Astrocyte (in vitro differentiated cells and primary cell): ENCODE results near the gene CACNB4. TPM values are rescaled to one million over a fixed set of nuclear protein-coding genes. Genes with fewer than 3 reads are reported as not detected.

Experiments used
- DNase-seq: peaks from one replicate; pipeline ENCODE4 v3.0.0-alpha.2; 2010; ENCODE audit warnings: low read depth
- FAIRE-seq: peaks from 2 replicates; lab custom pipeline; 2011; peaks lifted over from hg19 to GRCh38; lab: Jason Lieb, UNC
- H2AFZ ChIP-seq: 2 replicates; pipeline ENCODE4 v1.6.0; 2012; ENCODE audit warnings: low read depth, low read length, inconsistent platforms
- H3K27ac ChIP-seq: 2 replicates; pipeline ENCODE4 v1.5.1; 2011; ENCODE audit warnings: low read depth, low read length, inconsistent platforms
- H3K27me3 ChIP-seq: 2 replicates; pipeline ENCODE4 v1.6.0; 2011; ENCODE audit warnings: low read length, inconsistent platforms; ENCODE audit not compliant: insufficient read depth
- H3K36me3 ChIP-seq: 2 replicates; pipeline ENCODE4 v1.5.1; 2011; ENCODE audit warnings: low read length, inconsistent platforms; ENCODE audit not compliant: insufficient read depth
- H3K4me1 ChIP-seq: 2 replicates; pipeline ENCODE4 v1.5.1; 2011; ENCODE audit warnings: low read length, inconsistent platforms; ENCODE audit not compliant: insufficient read depth
- H3K4me2 ChIP-seq: 2 replicates; pipeline ENCODE4 v1.6.0; 2012; ENCODE audit warnings: low read length, inconsistent platforms
- H3K4me3 ChIP-seq: 2 replicates; pipeline ENCODE4 v1.5.1; 2011; ENCODE audit warnings: low read depth, mild to moderate bottlenecking, low read length, inconsistent platforms; ENCODE audit not compliant: insufficient read depth
- H3K79me2 ChIP-seq: 2 replicates; pipeline ENCODE4 v1.6.0; 2012; ENCODE audit warnings: mild to moderate bottlenecking, low read length, inconsistent platforms; ENCODE audit not compliant: insufficient read depth
- H3K9ac ChIP-seq: 2 replicates; pipeline ENCODE4 v1.6.0; 2012; ENCODE audit warnings: mild to moderate bottlenecking, low read length, inconsistent platforms
- H3K9me3 ChIP-seq: 2 replicates; pipeline ENCODE4 v1.5.1; 2012; ENCODE audit warnings: low read depth, mild to moderate bottlenecking, low read length, inconsistent platforms; ENCODE audit not compliant: insufficient read depth
- H4K20me1 ChIP-seq: 2 replicates; pipeline ENCODE4 v1.6.0; 2012; ENCODE audit warnings: low read length, inconsistent platforms; ENCODE audit not compliant: insufficient read depth
- H3K27ac Mint-ChIP-seq: one replicate; pipeline ENCODE4 v1.8.0; 2021; ENCODE audit warnings: mild to moderate bottlenecking, mixed read lengths; ENCODE audit not compliant: unreplicated experiment
- H3K27me3 Mint-ChIP-seq: one replicate; pipeline ENCODE4 v1.8.0; 2021; ENCODE audit warnings: low read depth, mixed read lengths; ENCODE audit not compliant: unreplicated experiment
- H3K36me3 Mint-ChIP-seq: one replicate; pipeline ENCODE4 v1.8.0; 2021; ENCODE audit warnings: low read depth, mixed read lengths; ENCODE audit not compliant: unreplicated experiment
- H3K4me1 Mint-ChIP-seq: one replicate; pipeline ENCODE4 v1.8.0; 2021; ENCODE audit warnings: low read depth, mixed read lengths; ENCODE audit not compliant: unreplicated experiment
- H3K4me3 Mint-ChIP-seq: one replicate; pipeline ENCODE4 v1.8.0; 2021; ENCODE audit warnings: mild to moderate bottlenecking, moderate library complexity, mixed read lengths; ENCODE audit not compliant: unreplicated experiment
- H3K9me3 Mint-ChIP-seq: one replicate; pipeline ENCODE4 v1.8.0; 2021; ENCODE audit warnings: mild to moderate bottlenecking, mixed read lengths; ENCODE audit not compliant: unreplicated experiment
- EZH2 ChIP-seq: IDR thresholded peaks from 2 replicates; pipeline ENCODE4 v1.6.1; 2012; ENCODE audit warnings: mild to moderate bottlenecking, low read length, inconsistent platforms; ENCODE audit not compliant: insufficient read depth
- total RNA-seq: library from RNA; stranded (reverse); gene quantifications from 2 replicates; pipeline ENCODE4 v1.2.1, GENCODE V29; 2021
- TF ChIP-seq, protein P1 (sequence below): IDR thresholded peaks from 2 replicates; pipeline ENCODE4 v1.5.1; 2011; ENCODE audit warnings: low read depth, mild to moderate bottlenecking, inconsistent platforms, low read length, moderate library complexity; ENCODE audit not compliant: insufficient read depth

The CACNB4 gene
- total RNA-seq, 1 donor from 2014 or later = 1.8 TPM

DNA sequence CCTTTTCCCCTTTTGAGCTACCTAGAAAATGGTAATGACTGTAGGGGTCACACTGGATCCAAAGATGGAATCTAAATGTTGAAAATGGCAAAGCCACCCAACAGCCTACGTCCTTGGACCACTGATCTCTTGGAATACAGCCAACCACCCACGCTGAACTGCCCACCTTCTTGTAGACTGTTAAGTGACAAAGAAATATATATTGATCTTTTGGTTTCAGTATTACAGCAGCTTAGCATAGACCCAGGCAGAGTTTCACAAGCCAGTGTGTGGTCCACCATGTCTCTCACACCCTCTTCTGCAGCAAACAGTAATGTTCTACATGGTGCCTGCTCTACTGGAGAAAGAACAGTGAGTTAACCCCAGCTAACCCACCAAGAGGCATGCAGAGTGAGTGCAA, 20.2 kb downstream of the CACNB4 start:
- no peaks in the 10 kb centered on the region for H4K20me1 ChIP-seq

DNA sequence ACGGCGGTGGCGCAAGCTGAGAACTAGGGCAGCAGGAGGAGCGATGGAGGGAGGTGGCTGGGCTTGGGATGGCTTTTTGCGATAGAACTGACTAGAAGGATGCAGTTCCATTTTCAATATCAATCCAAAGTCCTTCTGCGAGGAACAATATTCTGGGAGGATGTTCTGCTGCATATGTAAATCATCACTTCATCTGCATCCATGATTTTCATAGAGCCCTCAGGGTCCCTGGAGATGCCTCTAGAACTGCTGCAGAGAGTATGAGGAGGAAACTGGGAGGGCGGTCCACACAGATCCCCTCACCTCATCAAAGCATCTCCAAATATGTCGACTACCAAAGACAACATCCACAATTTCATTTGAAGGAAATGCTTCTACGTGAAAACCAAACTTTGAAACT, 20.8 kb downstream of the CACNB4 start:
- H3K27me3 ChIP-seq = peaks cover 2% of the 10 kb centered on the region
- no peak overlapping the region for H3K27ac Mint-ChIP-seq
- TF ChIP-seq, protein P1, sequence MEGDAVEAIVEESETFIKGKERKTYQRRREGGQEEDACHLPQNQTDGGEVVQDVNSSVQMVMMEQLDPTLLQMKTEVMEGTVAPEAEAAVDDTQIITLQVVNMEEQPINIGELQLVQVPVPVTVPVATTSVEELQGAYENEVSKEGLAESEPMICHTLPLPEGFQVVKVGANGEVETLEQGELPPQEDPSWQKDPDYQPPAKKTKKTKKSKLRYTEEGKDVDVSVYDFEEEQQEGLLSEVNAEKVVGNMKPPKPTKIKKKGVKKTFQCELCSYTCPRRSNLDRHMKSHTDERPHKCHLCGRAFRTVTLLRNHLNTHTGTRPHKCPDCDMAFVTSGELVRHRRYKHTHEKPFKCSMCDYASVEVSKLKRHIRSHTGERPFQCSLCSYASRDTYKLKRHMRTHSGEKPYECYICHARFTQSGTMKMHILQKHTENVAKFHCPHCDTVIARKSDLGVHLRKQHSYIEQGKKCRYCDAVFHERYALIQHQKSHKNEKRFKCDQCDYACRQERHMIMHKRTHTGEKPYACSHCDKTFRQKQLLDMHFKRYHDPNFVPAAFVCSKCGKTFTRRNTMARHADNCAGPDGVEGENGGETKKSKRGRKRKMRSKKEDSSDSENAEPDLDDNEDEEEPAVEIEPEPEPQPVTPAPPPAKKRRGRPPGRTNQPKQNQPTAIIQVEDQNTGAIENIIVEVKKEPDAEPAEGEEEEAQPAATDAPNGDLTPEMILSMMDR = no peak
- no peak for TF ChIP-seq EZH2

More for the DNA sequence above, 20.2 kb downstream of the CACNB4 start:
- Histone ChIP-seq H3K9me3 (no peaks in the 10 kb centered on the region), H3K4me1 (no peaks in the 10 kb centered on the region), H3K27ac (no peak overlapping the region), H3K4me2 (no peak overlapping the region), H3K9ac (no peak overlapping the region), H3K36me3 (no peaks in the 10 kb centered on the region), H3K4me3 (no peak overlapping the region), H3K27me3 (peaks cover 2% of the 10 kb centered on the region), H3K79me2 (no peaks in the 10 kb centered on the region), H2AFZ (no peak overlapping the region)
- FAIRE-seq (no peak), DNase-seq (no peak)
- no peak overlapping the region for H3K4me3 Mint-ChIP-seq
- H3K4me1 Mint-ChIP-seq = no peaks in the 10 kb centered on the region
- H3K27me3 Mint-ChIP-seq = peaks cover 11% of the 10 kb centered on the region
- peaks cover 8% of the 10 kb centered on the region for H3K9me3 Mint-ChIP-seq
- no peak for TF ChIP-seq EZH2
- TF ChIP-seq, protein P1 = no peak
- H3K36me3 Mint-ChIP-seq = no peaks in the 10 kb centered on the region
- no peak overlapping the region for H3K27ac Mint-ChIP-seq

DNA sequence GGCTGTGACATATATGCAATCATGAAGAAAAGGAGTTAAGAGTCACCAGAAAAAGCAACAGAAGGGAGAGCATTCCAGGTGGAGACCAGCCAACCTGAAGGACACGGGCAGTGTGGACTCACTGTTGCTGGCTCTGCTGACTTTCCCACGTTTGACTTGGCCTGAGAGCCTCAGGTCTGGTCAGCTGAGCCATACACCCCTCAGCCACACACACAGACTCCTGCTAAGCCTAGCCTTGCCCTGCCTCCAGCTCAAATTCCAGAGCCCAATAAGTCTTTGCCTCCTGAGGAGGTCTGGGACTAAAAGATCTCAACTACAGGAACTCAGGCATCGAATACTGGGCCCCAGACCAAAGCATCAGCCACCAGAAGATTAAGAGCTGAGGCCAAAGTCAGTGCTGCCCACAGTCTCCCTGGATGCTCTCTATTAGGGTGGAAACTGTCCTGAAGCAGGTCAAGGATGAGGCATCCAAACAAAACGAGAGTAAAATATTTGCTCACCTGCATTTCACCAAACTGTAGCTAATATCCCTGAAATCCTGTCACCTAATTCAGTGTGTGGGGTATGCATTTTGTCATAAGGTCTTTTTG, 23.3 kb downstream of the CACNB4 start:
- DNase-seq (no peak), FAIRE-seq (no peak)
- Histone ChIP-seq H3K4me2 (no peak overlapping the region), H3K4me1 (no peaks in the 10 kb centered on the region), H3K4me3 (no peak overlapping the region), H3K9me3 (no peaks in the 10 kb centered on the region), H3K27me3 (no peaks in the 10 kb centered on the region), H3K9ac (no peak overlapping the region), H3K79me2 (no peaks in the 10 kb centered on the region), H3K27ac (no peak overlapping the region), H4K20me1 (no peaks in the 10 kb centered on the region), H2AFZ (no peak overlapping the region), H3K36me3 (no peaks in the 10 kb centered on the region)
- Mint-ChIP-seq H3K9me3 (peaks cover 7% of the 10 kb centered on the region), H3K27ac (no peak overlapping the region), H3K36me3 (no peaks in the 10 kb centered on the region), H3K27me3 (peaks cover 6% of the 10 kb centered on the region), H3K4me1 (no peaks in the 10 kb centered on the region), H3K4me3 (no peak overlapping the region)
- TF ChIP-seq, protein P1 = no peak
- no peak for TF ChIP-seq EZH2

More for the DNA sequence above, 20.8 kb downstream of the CACNB4 start:
- H3K9ac ChIP-seq = no peak overlapping the region
- DNase-seq (no peak), FAIRE-seq (no peak)
- H2AFZ ChIP-seq = no peak overlapping the region
- Mint-ChIP-seq H3K27me3 (peaks cover 11% of the 10 kb centered on the region), H3K4me3 (no peak overlapping the region), H3K36me3 (no peaks in the 10 kb centered on the region), H3K9me3 (peaks cover 8% of the 10 kb centered on the region), H3K4me1 (no peaks in the 10 kb centered on the region)
- H3K27ac ChIP-seq = no peak overlapping the region
- no peaks in the 10 kb centered on the region for H3K9me3 ChIP-seq
- no peaks in the 10 kb centered on the region for H3K4me1 ChIP-seq
- H3K79me2 ChIP-seq = no peaks in the 10 kb centered on the region
- H3K4me3 ChIP-seq = no peak overlapping the region
- no peaks in the 10 kb centered on the region for H3K36me3 ChIP-seq
- H3K4me2 ChIP-seq = no peak overlapping the region
- no peaks in the 10 kb centered on the region for H4K20me1 ChIP-seq
